Panc1 (cell line): ENCODE measurements around the gene MTSS2. TPM values are rescaled to one million over a fixed set of nuclear protein-coding genes. Genes with fewer than 3 reads are reported as not detected.
A peak's percentile ranks its signal among the peaks of the same experiment; 100 is the strongest.

Source experiments
- ATAC-seq: fragments of 200-7000 bp; cut with Tn5 transposase; 2 replicates; pipeline ENCODE4 v1.9.1; 2020; ENCODE audit warnings: mild to moderate bottlenecking, moderate library complexity
- BruUV-seq: library from RNA; stranded (reverse); fragments of 400-500 nt; replicated peaks from 2 replicates; lab custom pipeline; 2021; lab: Mats Ljungman, UMichigan
- CTCF ChIA-PET: fragments of 300-600 bp; sonication (Branson Sonifier 250); formaldehyde crosslinking; loops from one replicate; lab custom pipeline; 2022; ENCODE audit warnings: antibody characterized with exemption; lab: Charles Lee
- POLR2A ChIA-PET: fragments of 300-600 bp; sonication (Branson Sonifier 250); formaldehyde crosslinking; loops from one replicate; lab custom pipeline; 2022; ENCODE audit warnings: antibody characterized with exemption; lab: Charles Lee
- DNase-seq: peaks from one replicate; pipeline ENCODE4 v3.0.0-alpha.2; 2010; ENCODE audit warnings: low read depth, low spot score
- H3K27ac ChIP-seq: 2 replicates; pipeline ENCODE4 v1.5.1; 2011; ENCODE audit warnings: mild to moderate bottlenecking, low read length, inconsistent platforms
- H3K27me3 ChIP-seq: fragments of 200-500 bp; sonication (Bioruptor generic); 2 replicates; pipeline ENCODE4 v1.6.0; 2014; ENCODE audit warnings: low read length, inconsistent platforms; ENCODE audit not compliant: control insufficient read depth, insufficient read depth
- H3K36me3 ChIP-seq: fragments of 200-500 bp; sonication (Bioruptor generic); 2 replicates; pipeline ENCODE4 v1.5.1; 2014; ENCODE audit warnings: inconsistent platforms, mild to moderate bottlenecking, low read length, moderate library complexity; ENCODE audit not compliant: control insufficient read depth, insufficient read depth
- H3K4me1 ChIP-seq: 2 replicates; pipeline ENCODE4 v1.5.1; 2011; ENCODE audit warnings: inconsistent platforms, mild to moderate bottlenecking, low read length, moderate library complexity; ENCODE audit not compliant: control insufficient read depth, insufficient read depth
- H3K4me3 ChIP-seq, 2 experiments: 2 replicates each; pipeline ENCODE4 v1.5.1; 2011 to 2012; ENCODE audit warnings: low read depth in 2 of 2, low read length in 2 of 2, mild to moderate bottlenecking in 2 of 2, inconsistent platforms in 1 of 2, moderate library complexity in 1 of 2
- H3K9me3 ChIP-seq: fragments of 200-500 bp; sonication (Bioruptor generic); 2 replicates; pipeline ENCODE4 v1.5.1; 2014; ENCODE audit warnings: low read depth, mild to moderate bottlenecking, inconsistent platforms, low read length, moderate library complexity; ENCODE audit not compliant: control insufficient read depth, insufficient read depth
- POLR2AphosphoS5 ChIP-seq: IDR thresholded peaks from 2 replicates; pipeline ENCODE4 v1.6.1; 2012; ENCODE audit warnings: mild to moderate bottlenecking, low read depth, low read length, moderate library complexity
- SIN3A ChIP-seq: IDR thresholded peaks from 2 replicates; pipeline ENCODE4 v1.6.1; 2012; ENCODE audit warnings: low read depth, mild to moderate bottlenecking, low read length, moderate library complexity, borderline replicate concordance; ENCODE audit not compliant: insufficient read depth
- TCF7L2 ChIP-seq: IDR thresholded peaks from 2 replicates; pipeline ENCODE4 v1.6.1; 2011; ENCODE audit warnings: mild to moderate bottlenecking, low read depth, low read length, inconsistent platforms
- in situ Hi-C: cut with HindIII; loops from 2 replicates; pipeline ENCODE4 v1.10.0; 2016; ENCODE audit warnings: low sequenced_read_pairs, low pct_unique_long_range_greater_than_20kb
- intact Hi-C: fragments of 100-400 bp; cut with micrococcal nuclease; formaldehyde crosslinking; loops from one replicate; pipeline ENCODE4 v1.10.0; 2022; ENCODE audit not compliant: unreplicated experiment
- total RNA-seq: library from RNA; stranded (reverse); gene quantifications from one replicate; pipeline ENCODE4 v1.2.1, GENCODE V29; 2021; ENCODE audit not compliant: unreplicated experiment
- TF ChIP-seq, protein P1 (sequence below): fragments of 450-650 bp; IDR thresholded peaks from 2 replicates; pipeline ENCODE4 v1.5.1; 2017; ENCODE audit warnings: mild to moderate bottlenecking

The MTSS2 gene
- total RNA-seq, 1 experiment from 2014 or later: 55.7 TPM

DNA sequence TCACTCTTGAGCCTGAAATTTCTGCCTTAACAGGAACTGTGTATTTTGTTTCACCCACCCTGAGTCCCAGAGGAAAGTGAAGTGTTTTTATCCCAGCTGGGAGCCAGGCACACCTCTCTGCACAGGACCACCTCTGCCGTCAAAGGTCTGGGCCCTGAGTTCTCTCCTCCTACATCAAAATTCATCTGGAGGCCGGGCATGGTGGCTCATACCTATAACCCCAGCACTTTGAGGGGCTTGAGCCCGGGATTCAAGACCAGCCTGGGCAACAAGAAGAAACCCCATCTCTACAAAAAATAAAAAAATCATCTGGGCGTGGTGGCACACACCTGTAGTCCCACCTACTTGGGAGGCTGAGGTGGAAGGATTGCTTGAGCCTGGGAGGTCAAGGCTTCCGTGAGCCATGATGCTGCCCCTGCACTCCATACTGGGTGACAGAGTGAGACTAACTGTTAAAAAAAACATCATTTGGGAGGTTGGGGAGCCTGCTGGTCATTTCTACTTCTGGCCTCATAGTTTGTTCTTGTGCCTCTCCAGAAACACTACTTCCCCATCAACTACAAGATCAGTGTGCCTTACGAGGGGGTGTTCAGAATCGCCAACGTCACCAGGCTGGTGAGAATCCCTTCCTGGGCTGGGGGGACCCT lies 29.7 kb downstream of the MTSS2 start:
- no peaks in the 10 kb centered on the region for H3K4me1 ChIP-seq
- intact Hi-C loops: loop anchor here (10.0 kb wide), 1 partner anchor 81 kb away; no protein-coding TSS in a partner anchor

DNA sequence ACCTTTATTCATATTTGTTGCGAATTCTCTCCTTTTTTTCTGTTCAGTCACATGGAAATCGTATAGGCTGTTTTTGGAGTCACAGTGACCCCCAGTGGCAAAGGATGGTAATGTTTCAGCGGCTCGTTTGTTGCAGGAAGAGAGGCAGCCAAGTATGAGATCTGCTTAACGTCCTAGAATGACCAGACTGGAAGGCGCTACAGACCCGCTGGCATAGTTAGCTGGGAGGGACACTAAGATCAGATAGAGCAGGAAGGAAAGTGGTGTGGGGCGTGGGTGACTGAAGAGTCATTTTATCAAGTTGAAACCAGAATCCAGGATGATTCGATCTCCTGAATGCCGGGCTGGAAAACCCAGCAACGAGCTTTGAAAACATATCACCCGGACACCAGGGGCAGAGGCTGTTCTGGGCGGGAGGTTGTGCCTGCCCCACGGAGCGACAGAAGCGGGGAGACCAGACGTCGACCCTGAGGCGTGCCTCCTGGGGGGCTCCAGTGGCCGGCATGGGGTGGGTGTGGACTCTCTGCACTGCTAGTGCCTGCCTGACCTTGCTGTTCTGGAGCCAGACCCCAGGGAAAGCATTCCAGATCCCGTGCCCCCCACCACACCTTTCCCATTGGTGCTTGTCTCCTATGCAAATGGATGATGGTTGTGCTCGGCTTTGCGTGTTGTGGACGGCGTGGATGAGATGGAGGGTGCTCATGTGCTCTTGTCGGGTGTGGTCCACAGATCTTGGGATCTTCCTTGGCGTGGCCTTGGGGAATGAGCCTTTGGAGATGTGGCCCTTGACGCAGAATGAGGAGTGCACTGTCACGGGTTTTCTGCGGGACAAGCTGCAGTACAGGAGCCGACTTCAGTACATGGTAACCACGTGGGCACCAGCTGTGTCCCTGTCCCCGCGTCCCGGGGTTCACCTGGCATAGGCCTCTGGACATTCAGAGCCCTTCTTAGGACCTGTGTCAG lies 31.8 kb downstream of the MTSS2 start:
- ChIA-PET POLR2A (no interaction called here), CTCF (interaction anchor here (0.6 to 1.2 kb wide), 4 partner anchors 16 to 672 kb away, joined by 4 to 14 read pairs (median 5); no protein-coding TSS in a partner anchor)
- in situ Hi-C loops (no loop called here), intact Hi-C loops (loop anchor here (10.0 kb wide), 1 partner anchor 79 kb away; no protein-coding TSS in a partner anchor)
- Histone ChIP-seq H3K4me3 (peak overlapping the region in 1 of 2 experiments; percentile 40; a peak in 2 of 4 replicates), H3K9me3 (no peaks in the 10 kb centered on the region), H3K27ac (peak overlapping the region; percentile 8; the same call in 1 of the 2 replicates), H3K27me3 (no peaks in the 10 kb centered on the region), H3K36me3 (no peaks in the 10 kb centered on the region), H3K4me1 (no peaks in the 10 kb centered on the region)
- DNase-seq (peak; percentile 54), ATAC-seq (peak; percentile 85)
- TF ChIP-seq TCF7L2 (0 out of 2 replicates have a peak, but pooled peaks have one; percentile 22), POLR2AphosphoS5 (no peak)
- TF ChIP-seq, protein P1, sequence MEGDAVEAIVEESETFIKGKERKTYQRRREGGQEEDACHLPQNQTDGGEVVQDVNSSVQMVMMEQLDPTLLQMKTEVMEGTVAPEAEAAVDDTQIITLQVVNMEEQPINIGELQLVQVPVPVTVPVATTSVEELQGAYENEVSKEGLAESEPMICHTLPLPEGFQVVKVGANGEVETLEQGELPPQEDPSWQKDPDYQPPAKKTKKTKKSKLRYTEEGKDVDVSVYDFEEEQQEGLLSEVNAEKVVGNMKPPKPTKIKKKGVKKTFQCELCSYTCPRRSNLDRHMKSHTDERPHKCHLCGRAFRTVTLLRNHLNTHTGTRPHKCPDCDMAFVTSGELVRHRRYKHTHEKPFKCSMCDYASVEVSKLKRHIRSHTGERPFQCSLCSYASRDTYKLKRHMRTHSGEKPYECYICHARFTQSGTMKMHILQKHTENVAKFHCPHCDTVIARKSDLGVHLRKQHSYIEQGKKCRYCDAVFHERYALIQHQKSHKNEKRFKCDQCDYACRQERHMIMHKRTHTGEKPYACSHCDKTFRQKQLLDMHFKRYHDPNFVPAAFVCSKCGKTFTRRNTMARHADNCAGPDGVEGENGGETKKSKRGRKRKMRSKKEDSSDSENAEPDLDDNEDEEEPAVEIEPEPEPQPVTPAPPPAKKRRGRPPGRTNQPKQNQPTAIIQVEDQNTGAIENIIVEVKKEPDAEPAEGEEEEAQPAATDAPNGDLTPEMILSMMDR: peak; percentile 83
- no TSS peak for BruUV-seq

More for the DNA sequence above, 29.7 kb downstream of the MTSS2 start:
- ATAC-seq: no peak
- in situ Hi-C loops: no loop called here
- H3K27ac ChIP-seq: no peak overlapping the region
- POLR2A ChIA-PET: interaction anchor here (0.5 kb wide), 1 partner anchor 186 kb away, joined by 6 read pairs; no protein-coding TSS in a partner anchor
- no peaks in the 10 kb centered on the region for H3K9me3 ChIP-seq
- no peak for DNase-seq
- H3K4me3 ChIP-seq: no peak overlapping the region
- no TSS peak for BruUV-seq
- H3K36me3 ChIP-seq: no peaks in the 10 kb centered on the region
- CTCF ChIA-PET: no interaction called here
- TF ChIP-seq POLR2AphosphoS5 (no peak), SIN3A (no peak), TCF7L2 (no peak)
- TF ChIP-seq, protein P1: no peak
- H3K27me3 ChIP-seq: no peaks in the 10 kb centered on the region
